ENCODE measurements around the gene PTDSS2. TPM values are rescaled to one million over a fixed set of nuclear protein-coding genes. Genes with fewer than 3 reads are reported as not detected.

PTDSS2 gene
- total and polyA plus RNA-seq, 9 of the 15 experiments (the other 6 are each of a cell fraction or from before 2014, with no cell fraction given) = 0.45 to 53.9 (median 17.2) TPM

DNA sequence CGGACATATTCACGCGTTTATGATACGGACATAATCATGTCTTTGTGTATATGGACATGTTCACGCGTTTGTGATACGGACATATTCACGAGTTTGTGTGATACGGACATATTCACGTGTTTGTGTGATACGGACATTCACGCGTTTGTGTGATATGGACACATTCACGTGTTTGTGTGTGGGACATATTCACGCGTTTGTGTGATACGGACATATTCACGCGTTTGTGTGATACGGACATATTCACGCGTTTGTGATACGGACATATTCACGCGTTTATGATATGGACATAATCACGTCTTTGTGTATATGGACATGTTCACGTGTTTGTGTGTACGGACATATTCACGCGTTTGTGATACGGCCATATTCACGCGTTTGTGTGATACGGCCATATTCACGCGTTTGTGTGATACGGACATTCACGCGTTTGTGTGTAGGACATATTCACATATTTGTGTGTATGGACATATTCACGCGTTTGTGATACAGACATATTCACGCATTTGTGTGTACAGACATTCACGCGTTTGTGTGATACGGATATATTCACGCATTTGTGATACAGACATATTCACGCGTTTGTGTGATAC lies 24.9 kb downstream of the PTDSS2 start (continued):
- TF ChIP-seq CREB5 (CRISPR knock-in tag; IDR thresholded peaks at IDR 0.05) = peak; percentile 21; the same call in 1 of the 2 replicates
- TF ChIP-seq, protein P1, sequence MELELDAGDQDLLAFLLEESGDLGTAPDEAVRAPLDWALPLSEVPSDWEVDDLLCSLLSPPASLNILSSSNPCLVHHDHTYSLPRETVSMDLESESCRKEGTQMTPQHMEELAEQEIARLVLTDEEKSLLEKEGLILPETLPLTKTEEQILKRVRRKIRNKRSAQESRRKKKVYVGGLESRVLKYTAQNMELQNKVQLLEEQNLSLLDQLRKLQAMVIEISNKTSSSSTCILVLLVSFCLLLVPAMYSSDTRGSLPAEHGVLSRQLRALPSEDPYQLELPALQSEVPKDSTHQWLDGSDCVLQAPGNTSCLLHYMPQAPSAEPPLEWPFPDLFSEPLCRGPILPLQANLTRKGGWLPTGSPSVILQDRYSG (tag; conservative IDR thresholded peaks at IDR 0.05; ENCODE audit: low read depth) = 0 out of 2 replicates have a peak, but pooled peaks have one; percentile 27
- 0 out of 2 replicates have a peak, but pooled peaks have one; percentile 54 for TF ChIP-seq ZNF253 (CRISPR knock-in tag; conservative IDR thresholded peaks at IDR 0.05)
- TF ChIP-seq HMG20B (CRISPR knock-in tag; IDR thresholded peaks at IDR 0.05) = no peak
- TF ChIP-seq SREBF1 (IDR thresholded peaks at IDR 0.05; ENCODE audit: borderline replicate concordance, low read depth, low read length) = no peak
- TF ChIP-seq, protein P2, sequence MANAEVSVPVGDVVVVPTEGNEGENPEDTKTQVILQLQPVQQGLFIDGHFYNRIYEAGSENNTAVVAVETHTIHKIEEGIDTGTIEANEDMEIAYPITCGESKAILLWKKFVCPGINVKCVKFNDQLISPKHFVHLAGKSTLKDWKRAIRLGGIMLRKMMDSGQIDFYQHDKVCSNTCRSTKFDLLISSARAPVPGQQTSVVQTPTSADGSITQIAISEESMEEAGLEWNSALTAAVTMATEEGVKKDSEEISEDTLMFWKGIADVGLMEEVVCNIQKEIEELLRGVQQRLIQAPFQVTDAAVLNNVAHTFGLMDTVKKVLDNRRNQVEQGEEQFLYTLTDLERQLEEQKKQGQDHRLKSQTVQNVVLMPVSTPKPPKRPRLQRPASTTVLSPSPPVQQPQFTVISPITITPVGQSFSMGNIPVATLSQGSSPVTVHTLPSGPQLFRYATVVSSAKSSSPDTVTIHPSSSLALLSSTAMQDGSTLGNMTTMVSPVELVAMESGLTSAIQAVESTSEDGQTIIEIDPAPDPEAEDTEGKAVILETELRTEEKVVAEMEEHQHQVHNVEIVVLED (CRISPR knock-in tag; IDR thresholded peaks at IDR 0.05) = peak; percentile 43; the same call in 1 of the 2 replicates
- peak; percentile 86 for TF ChIP-seq ZNF165 (CRISPR knock-in tag; IDR thresholded peaks at IDR 0.05; ENCODE audit: borderline replicate concordance)
- TF ChIP-seq, protein P3, sequence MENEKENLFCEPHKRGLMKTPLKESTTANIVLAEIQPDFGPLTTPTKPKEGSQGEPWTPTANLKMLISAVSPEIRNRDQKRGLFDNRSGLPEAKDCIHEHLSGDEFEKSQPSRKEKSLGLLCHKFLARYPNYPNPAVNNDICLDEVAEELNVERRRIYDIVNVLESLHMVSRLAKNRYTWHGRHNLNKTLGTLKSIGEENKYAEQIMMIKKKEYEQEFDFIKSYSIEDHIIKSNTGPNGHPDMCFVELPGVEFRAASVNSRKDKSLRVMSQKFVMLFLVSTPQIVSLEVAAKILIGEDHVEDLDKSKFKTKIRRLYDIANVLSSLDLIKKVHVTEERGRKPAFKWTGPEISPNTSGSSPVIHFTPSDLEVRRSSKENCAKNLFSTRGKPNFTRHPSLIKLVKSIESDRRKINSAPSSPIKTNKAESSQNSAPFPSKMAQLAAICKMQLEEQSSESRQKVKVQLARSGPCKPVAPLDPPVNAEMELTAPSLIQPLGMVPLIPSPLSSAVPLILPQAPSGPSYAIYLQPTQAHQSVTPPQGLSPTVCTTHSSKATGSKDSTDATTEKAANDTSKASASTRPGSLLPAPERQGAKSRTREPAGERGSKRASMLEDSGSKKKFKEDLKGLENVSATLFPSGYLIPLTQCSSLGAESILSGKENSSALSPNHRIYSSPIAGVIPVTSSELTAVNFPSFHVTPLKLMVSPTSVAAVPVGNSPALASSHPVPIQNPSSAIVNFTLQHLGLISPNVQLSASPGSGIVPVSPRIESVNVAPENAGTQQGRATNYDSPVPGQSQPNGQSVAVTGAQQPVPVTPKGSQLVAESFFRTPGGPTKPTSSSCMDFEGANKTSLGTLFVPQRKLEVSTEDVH (IDR thresholded peaks at IDR 0.05; ENCODE audit: low read depth, partially characterized antibody) = no peak
- TF ChIP-seq, protein P4, sequence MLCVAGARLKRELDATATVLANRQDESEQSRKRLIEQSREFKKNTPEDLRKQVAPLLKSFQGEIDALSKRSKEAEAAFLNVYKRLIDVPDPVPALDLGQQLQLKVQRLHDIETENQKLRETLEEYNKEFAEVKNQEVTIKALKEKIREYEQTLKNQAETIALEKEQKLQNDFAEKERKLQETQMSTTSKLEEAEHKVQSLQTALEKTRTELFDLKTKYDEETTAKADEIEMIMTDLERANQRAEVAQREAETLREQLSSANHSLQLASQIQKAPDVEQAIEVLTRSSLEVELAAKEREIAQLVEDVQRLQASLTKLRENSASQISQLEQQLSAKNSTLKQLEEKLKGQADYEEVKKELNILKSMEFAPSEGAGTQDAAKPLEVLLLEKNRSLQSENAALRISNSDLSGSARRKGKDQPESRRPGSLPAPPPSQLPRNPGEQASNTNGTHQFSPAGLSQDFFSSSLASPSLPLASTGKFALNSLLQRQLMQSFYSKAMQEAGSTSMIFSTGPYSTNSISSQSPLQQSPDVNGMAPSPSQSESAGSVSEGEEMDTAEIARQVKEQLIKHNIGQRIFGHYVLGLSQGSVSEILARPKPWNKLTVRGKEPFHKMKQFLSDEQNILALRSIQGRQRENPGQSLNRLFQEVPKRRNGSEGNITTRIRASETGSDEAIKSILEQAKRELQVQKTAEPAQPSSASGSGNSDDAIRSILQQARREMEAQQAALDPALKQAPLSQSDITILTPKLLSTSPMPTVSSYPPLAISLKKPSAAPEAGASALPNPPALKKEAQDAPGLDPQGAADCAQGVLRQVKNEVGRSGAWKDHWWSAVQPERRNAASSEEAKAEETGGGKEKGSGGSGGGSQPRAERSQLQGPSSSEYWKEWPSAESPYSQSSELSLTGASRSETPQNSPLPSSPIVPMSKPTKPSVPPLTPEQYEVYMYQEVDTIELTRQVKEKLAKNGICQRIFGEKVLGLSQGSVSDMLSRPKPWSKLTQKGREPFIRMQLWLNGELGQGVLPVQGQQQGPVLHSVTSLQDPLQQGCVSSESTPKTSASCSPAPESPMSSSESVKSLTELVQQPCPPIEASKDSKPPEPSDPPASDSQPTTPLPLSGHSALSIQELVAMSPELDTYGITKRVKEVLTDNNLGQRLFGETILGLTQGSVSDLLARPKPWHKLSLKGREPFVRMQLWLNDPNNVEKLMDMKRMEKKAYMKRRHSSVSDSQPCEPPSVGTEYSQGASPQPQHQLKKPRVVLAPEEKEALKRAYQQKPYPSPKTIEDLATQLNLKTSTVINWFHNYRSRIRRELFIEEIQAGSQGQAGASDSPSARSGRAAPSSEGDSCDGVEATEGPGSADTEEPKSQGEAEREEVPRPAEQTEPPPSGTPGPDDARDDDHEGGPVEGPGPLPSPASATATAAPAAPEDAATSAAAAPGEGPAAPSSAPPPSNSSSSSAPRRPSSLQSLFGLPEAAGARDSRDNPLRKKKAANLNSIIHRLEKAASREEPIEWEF (CRISPR knock-in tag; IDR thresholded peaks at IDR 0.05) = 0 out of 2 replicates have a peak, but pooled peaks have one; percentile 78
- TF ChIP-seq HNRNPL (IDR thresholded peaks at IDR 0.05; ENCODE audit: low read depth, low read length) = no peak
- peak; percentile 76 for TF ChIP-seq ZNF707 (CRISPR knock-in tag; conservative IDR thresholded peaks at IDR 0.05)
